ENCODE measurements around the gene GALNT14. TPM values are rescaled to one million over a fixed set of nuclear protein-coding genes. Genes with fewer than 3 reads are reported as not detected.

The GALNT14 gene
- total RNA-seq, 1 donor from 2014 or later = 0.45 TPM

DNA sequence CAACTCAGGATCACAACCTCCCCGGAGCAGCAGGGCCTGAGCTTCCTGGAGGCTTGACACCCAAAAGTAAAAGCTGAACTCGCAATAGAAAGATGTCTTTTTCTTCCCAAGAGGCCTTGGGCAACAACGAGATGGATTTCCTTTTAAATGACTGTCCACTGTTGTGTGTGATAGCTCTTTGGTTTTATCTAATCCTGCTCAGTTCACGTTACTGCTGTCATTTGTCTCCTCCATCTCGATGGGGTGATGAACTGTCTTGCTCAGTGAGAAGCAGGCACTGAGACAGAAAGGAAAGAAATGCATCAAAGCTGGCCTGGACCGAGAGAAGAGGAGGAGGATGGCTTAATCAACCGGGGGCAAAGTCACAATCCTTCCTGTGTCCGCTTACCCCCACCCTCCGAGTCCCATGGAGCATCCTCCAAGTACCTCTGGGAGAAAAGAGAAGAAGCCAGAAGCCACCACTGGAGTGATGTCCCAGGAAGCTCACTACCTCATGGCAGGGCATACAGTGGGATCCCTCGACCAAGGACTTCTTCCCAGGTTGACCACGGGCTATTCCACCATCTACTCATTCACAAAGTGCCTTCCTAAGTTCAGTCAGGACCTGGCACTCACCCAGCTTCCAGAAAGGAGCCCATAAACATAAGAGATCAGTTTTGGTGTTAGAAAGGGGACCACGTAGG, 68.5 kb downstream of the GALNT14 start:
- ATAC-seq = no peak
- no peak for DNase-seq
- intact Hi-C loops (cut with micrococcal nuclease) = no loop called here

- intact Hi-C loops (cut with micrococcal nuclease) = no loop called here
- no peak for ATAC-seq
Measured at GRCh38 chr2:31067259-31067658, 71.0 kb downstream of the GALNT14 start.

GRCh38 chr2:31066551-31066950, 71.7 kb downstream of the GALNT14 start:
- no peak for ATAC-seq
- no peak for DNase-seq
- intact Hi-C loops (cut with micrococcal nuclease) = no loop called here

More at GRCh38 chr2:31067259-31067658, 71.0 kb downstream of the GALNT14 start:
- no peak for DNase-seq

GRCh38 chr2:31066086-31066485, 72.2 kb downstream of the GALNT14 start:
- DNase-seq (no peak), ATAC-seq (no peak)
- intact Hi-C loops (cut with micrococcal nuclease) = no loop called here

DNA sequence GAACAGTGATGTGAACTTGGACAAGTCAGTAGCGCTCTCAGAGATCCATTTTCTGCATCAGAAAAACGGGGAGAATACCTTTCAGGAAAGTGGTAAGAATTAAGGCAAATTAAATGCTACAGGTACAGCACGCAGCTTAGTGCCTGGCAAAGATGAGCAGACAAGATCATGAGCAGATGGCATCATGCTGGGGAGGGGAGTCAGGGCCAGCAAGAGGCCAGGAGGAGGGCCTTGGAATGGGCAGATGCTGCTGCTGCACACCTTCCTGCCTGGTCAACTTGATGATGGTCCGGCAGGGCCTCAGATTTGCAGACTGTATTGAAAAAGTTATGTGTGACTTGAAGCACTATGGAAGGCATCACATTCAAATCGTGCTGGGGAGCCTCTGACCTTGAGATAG, 72.9 kb downstream of the GALNT14 start:
- DNase-seq (no peak), ATAC-seq (no peak)
- intact Hi-C loops (cut with micrococcal nuclease) = no loop called here

GRCh38 chr2:31060397-31060796, 77.8 kb downstream of the GALNT14 start:
- intact Hi-C loops (cut with micrococcal nuclease) = no loop called here
- DNase-seq = no peak
- ATAC-seq = no peak

DNA sequence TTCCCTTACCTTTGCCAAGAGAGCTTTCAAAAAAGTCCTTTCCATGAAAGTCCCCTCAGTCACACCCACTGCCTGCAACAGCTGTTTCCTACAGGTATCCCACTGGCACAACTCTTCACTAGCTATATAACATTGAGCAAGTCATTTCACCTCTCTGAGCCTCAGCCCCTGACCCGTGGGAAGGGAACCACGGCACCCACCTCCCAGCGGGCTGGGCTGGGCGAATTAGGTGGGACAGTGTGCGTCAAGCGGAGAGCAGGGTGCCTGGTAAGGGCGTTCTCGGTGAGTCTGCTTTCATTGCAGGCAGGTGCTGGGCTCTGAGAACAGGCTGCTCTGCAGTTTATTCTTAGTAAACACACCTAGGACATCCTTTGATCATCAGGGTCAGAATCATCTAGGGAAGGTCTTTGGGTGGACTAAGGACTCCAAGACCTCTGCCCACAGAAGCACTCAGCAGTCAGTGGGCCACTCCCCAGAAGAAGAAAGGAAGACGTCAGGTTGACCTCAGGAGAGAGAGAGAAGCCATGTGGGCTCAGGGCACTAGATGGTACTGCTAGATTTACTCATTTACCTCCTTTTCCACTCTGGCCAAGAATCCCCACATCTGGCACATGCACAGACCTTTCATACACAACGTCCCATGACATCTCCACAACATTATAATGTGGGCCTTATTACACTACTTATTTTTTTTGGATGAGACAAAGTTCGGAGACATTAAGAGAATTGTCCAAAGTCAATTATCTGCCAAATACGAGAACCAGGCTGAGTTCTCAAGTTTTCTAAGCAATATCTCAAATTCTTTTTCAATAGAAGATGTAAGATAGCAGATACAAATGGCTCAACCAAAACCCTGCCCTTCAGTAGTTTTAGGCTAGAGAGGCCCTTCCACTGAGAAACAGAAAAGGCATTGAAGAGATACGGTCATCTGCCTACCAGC, 79.9 kb downstream of the GALNT14 start:
- no peak for DNase-seq
- intact Hi-C loops (cut with micrococcal nuclease) = no loop called here
- no peak for ATAC-seq

GRCh38 chr2:31057691-31058090, 80.5 kb downstream of the GALNT14 start:
- DNase-seq (no peak), ATAC-seq (no peak)
- intact Hi-C loops (cut with micrococcal nuclease) = no loop called here

DNA sequence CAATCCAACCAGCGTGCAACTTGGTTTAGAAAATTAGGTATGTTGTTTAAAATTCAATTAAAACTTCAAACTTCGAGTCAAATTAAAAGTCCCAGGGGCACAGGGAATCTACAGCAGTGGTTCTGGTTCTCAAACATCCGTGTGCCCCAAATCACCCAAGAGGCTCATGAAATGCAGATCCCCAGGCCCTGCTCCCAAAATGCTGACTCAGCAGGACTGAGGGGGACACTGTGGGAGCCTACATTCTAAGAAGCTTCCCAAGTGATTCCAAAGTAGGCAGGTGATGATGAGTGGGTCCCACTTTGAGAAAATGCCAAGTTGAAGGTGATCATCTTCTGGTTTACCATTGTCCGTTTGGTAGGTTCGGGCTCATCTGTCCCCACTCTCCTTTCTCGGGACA, 82.3 kb downstream of the GALNT14 start:
- no peak for DNase-seq
- intact Hi-C loops (cut with micrococcal nuclease) = no loop called here
- ATAC-seq = no peak

GRCh38 chr2:31054842-31055388, 83.3 kb downstream of the GALNT14 start:
- no peak for DNase-seq
- ATAC-seq = peak; percentile 62
- intact Hi-C loops (cut with micrococcal nuclease) = no loop called here

GRCh38 chr2:31053929-31054782, 84.1 kb downstream of the GALNT14 start:
- ATAC-seq (peak; percentile 73), DNase-seq (no peak)
- intact Hi-C loops (cut with micrococcal nuclease) = no loop called here

GRCh38 chr2:31052284-31052683, 86.0 kb downstream of the GALNT14 start:
- no peak for ATAC-seq
- intact Hi-C loops (cut with micrococcal nuclease) = no loop called here
- DNase-seq = no peak

GRCh38 chr2:31051258-31052140, 86.7 kb downstream of the GALNT14 start:
- intact Hi-C loops (cut with micrococcal nuclease) = no loop called here
- ATAC-seq (no peak), DNase-seq (no peak)

DNA sequence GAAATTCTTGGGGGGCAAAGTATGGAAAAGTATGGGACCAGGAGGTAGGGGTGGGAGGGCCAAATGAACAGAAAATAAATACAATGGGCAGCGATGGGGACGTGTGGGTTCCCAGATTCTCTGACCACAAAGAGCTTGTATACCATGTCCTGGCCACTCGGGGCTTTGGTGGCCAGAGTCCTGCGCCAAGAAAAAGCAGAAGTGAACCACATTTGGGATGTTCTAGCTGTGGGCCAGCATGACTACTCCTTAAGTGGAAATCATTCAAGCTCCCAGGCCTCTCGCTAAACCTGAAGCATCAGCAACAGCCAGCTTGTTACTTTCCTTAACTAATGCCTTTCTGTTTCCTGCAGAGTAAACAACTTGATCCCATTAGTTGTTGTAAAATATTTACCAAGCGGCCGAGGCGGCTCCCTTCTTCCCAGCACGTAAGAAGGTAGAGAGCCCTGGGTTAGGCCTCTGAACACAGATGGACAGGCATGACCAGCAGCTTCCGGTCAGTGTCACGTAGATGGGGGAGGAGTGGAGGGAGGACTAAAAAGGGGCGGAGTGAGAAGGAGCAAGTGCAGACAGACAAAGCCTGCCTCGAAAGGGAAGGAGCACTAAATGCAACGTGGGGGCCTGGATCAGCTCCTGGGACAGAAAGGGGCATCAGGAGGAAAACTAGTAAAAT, 88.2 kb downstream of the GALNT14 start:
- ATAC-seq (no peak), DNase-seq (no peak)
- intact Hi-C loops (cut with micrococcal nuclease) = no loop called here

DNA sequence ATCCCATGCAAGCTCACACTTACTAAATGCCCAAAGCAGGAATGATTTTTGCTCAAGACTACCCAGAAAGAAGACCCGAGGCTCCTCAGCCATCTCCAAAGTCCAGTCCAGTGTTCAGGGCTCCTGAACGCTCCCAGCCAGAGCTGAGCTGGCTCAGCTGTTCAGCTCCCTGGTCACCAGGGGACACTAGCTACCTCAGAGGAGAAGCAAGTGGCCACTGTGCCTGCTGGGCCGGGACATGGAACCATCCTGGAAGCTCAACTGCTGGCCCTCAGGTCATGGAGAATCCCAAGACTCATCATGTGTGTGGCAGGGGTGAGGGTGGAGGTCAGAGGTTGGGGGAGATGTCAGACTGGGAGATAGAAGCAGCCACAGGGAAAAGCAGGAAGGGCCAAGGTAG, 89.0 kb downstream of the GALNT14 start:
- DNase-seq = no peak
- no peak for ATAC-seq
- intact Hi-C loops (cut with micrococcal nuclease) = no loop called here

DNA sequence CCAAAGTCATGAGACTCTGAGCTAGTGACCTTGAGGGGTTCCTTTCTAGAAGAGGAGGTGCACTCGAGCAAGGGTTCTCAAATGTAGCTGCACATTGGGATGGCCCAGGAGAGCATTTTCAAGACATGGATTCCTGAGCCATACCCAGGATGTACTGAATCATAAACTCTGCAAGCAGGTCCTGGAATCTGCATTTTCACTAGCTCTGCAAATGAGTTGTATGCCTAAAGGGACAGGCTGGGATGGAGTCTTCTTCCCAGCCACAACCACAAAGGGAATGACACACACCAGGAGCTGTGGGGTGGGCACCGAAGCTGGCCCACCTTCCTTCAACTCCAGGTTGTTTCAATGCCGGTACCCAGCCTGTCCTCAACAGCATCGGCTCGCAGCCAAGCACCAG, 90.6 kb downstream of the GALNT14 start:
- intact Hi-C loops (cut with micrococcal nuclease) = no loop called here
- DNase-seq = no peak
- no peak for ATAC-seq

DNA sequence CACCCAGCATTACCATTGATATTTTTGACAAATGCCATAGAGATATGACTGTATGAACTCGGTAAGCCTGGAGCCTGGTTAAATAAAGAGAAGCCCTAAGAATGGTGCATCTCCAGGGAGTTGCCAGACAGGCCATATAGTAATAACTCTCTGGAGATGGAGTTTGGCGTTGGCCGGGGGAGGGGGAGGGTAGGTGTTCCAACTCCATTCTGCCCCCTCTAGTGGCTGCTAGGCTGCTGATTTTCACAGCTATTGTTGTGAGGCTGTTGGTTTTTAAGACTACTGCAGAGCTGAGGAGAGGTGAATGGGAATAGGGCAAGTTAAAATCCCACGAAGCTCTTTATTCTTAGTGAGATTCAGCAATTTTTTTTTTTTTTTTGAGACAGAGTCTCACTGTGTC, 99.9 kb downstream of the GALNT14 start:
- no peak for DNase-seq
- ATAC-seq = no peak
- intact Hi-C loops (cut with micrococcal nuclease) = no loop called here

DNA sequence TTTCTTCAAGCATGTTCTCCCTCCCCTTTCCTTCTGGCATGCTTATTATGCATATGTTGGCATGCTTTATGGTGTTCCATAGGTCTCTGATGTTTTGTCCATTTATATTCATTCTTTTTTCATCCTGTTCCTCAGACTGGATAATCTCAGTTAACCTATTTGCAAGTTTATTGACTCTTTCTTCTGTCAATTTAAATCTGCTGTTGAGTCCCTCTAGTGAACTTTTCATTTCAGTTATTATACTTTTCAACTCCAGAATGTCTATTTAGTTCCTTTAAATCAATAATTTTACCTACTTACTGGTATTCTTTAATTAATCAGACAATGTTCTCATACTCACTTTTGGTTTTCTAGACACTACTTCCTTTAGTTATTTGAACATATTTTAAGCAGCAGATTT, 101.2 kb downstream of the GALNT14 start:
- no peak for ATAC-seq

More for the DNA sequence above, 101.2 kb downstream of the GALNT14 start:
- no peak for DNase-seq
- intact Hi-C loops (cut with micrococcal nuclease) = no loop called here

All from left ventricle myocardium superior (tissue), 1 donor.